Left colon (tissue), 2 donors: ENCODE measurements around the gene POLR2B. TPM values are rescaled to one million over a fixed set of nuclear protein-coding genes. Genes with fewer than 3 reads are reported as not detected.

Experiments used
- ATAC-seq: fragments of 200-7000 bp; cut with Tn5 transposase; one replicate; pipeline ENCODE4 v1.9.1; 2020; ENCODE audit warnings: mild to moderate bottlenecking, moderate library complexity
- DNase-seq, 2 donors: peaks; one replicate each; pipeline ENCODE4 v3.0.0-alpha.2; 2020
- intact Hi-C, 2 donors: fragments of 100-400 bp; cut with DNase I in 1 of 2; cut with micrococcal nuclease in 1 of 2; formaldehyde crosslinking; loops; one replicate each; pipeline versions ENCODE4 v1.11.2 to v1.14.0; 2022; cut with DNase I, micrococcal nuclease
- total RNA-seq, 2 donors: library from RNA; stranded (reverse); fragmentation: NEBNext Ultra II Directional; extraction: Animal tissue kit (Norgen Biotek cat#: 25700); gene quantifications; one replicate each; pipeline ENCODE4 v1.2.1, GENCODE V29; 2021
- donor health status: DM: no; HTN: no; CAD: no.
- donor health status: DM: yes; HTN: yes; CAD: no.

The POLR2B gene
- total RNA-seq, 2 donors from 2014 or later, result 63.3 to 72.1 TPM

- DNase-seq, result peak; percentile 50 to 54
Measured at GRCh38 chr4:56979421-56980072, 851 bp downstream of the POLR2B start.

GRCh38 chr4:56981795-56982201 is 3.1 kb downstream of the POLR2B start:
- DNase-seq, result no peak
- no peak for ATAC-seq
- intact Hi-C loops, result no loop called here

More at GRCh38 chr4:56979421-56980072, 851 bp downstream of the POLR2B start:
- no peak for ATAC-seq
- intact Hi-C loops, result loop anchor here in 1 of 2 donors (5.0 kb wide), 1 partner anchor 72 kb away; the partner anchor contains the start of gene REST

- intact Hi-C loops, result no loop called here
- no peak for DNase-seq
- no peak for ATAC-seq
Measured at GRCh38 chr4:56986192-56986591, 7.5 kb downstream of the POLR2B start.

- intact Hi-C loops, result no loop called here
- no peak for DNase-seq
- no peak for ATAC-seq
Measured at GRCh38 chr4:56986952-56987351, 8.3 kb downstream of the POLR2B start.

- ATAC-seq, result no peak
- DNase-seq, result no peak
- intact Hi-C loops, result no loop called here
Measured at GRCh38 chr4:56990109-56990905, 11.6 kb downstream of the POLR2B start.

GRCh38 chr4:56995525-56995924 is 16.8 kb downstream of the POLR2B start:
- DNase-seq (peak in 1 of 2 donors; percentile 59), ATAC-seq (peak; percentile 46)
- intact Hi-C loops, result no loop called here

GRCh38 chr4:56999751-57000150 is 21.1 kb downstream of the POLR2B start:
- intact Hi-C loops, result no loop called here

GRCh38 chr4:57013543-57014120 is 34.9 kb downstream of the POLR2B start:
- intact Hi-C loops, result no loop called here
- no peak for DNase-seq
- ATAC-seq, result peak; percentile 81

More at GRCh38 chr4:56999751-57000150, 21.1 kb downstream of the POLR2B start:
- DNase-seq, result no peak
- ATAC-seq, result no peak

- DNase-seq (no peak), ATAC-seq (no peak)
- intact Hi-C loops, result no loop called here
Measured at GRCh38 chr4:57018980-57019379, 40.3 kb downstream of the POLR2B start.

GRCh38 chr4:57020467-57021101 is 41.9 kb downstream of the POLR2B start:
- ATAC-seq (no peak), DNase-seq (no peak)
- intact Hi-C loops, result no loop called here

GRCh38 chr4:57023104-57023503 is 44.4 kb downstream of the POLR2B start:
- ATAC-seq (no peak), DNase-seq (no peak)
- intact Hi-C loops, result no loop called here

- ATAC-seq (no peak), DNase-seq (no peak)
- intact Hi-C loops, result no loop called here
Measured at GRCh38 chr4:57034520-57034919, 55.8 kb downstream of the POLR2B start.

GRCh38 chr4:57037982-57038604 is 59.4 kb downstream of the POLR2B start:
- intact Hi-C loops, result no loop called here
- ATAC-seq (peak; percentile 77), DNase-seq (peak; percentile 49 to 70)

GRCh38 chr4:57039345-57039744 is 60.6 kb downstream of the POLR2B start:
- ATAC-seq, result no peak
- intact Hi-C loops, result no loop called here
- DNase-seq, result no peak

- DNase-seq (no peak), ATAC-seq (no peak)
- intact Hi-C loops, result loop anchor here in 1 of 2 donors (5.0 kb wide), 1 partner anchor 72 kb away; the partner anchor contains the start of gene IGFBP7
Measured at GRCh38 chr4:57040510-57040909, 61.8 kb downstream of the POLR2B start.

GRCh38 chr4:57041020-57041419 is 62.3 kb downstream of the POLR2B start:
- intact Hi-C loops, result loop anchor here in 1 of 2 donors (5.0 kb wide), 1 partner anchor 71 kb away; the partner anchor contains the start of gene IGFBP7
- no peak for DNase-seq
- no peak for ATAC-seq

- intact Hi-C loops, result loop anchor here in 1 of 2 donors (5.0 kb wide), 1 partner anchor 70 kb away; the partner anchor contains the start of gene IGFBP7
- ATAC-seq, result no peak
- DNase-seq, result no peak
Measured at GRCh38 chr4:57042711-57043169, 64.0 kb downstream of the POLR2B start.
